HepG2 (cell line): ENCODE data around the gene ITGB6. TPM values are rescaled to one million over a fixed set of nuclear protein-coding genes. Genes with fewer than 3 reads are reported as not detected.

ENCODE experiments used
- ATAC-seq: fragments of 200-7000 bp; cut with Tn5 transposase; 3 replicates; pipeline ENCODE4 v1.9.1; 2020; ENCODE audit warnings: mild to moderate bottlenecking, moderate library complexity
- BruUV-seq: library from RNA; stranded (reverse); fragments of 400-500 nt; replicated peaks from 2 replicates; lab custom pipeline; 2021; lab: Mats Ljungman, UMichigan
- CTCF ChIA-PET: fragments of 300-600 bp; formaldehyde crosslinking; extraction: SDS; loops from one replicate; lab custom pipeline; 2021; ENCODE audit warnings: low total read pairs, inconsistent platforms, low intra/inter-chr PET ratio; lab: Yijun Ruan, JAX
- POLR2A ChIA-PET: fragments of 350-600 bp; sonication (Branson Sonifier 250); formaldehyde crosslinking; loops from one replicate; lab custom pipeline; 2020; ENCODE audit warnings: antibody characterized with exemption, inconsistent platforms; lab: Yijun Ruan, JAX
- DNase-seq: peaks from one replicate; pipeline ENCODE4 v3.0.0-alpha.2; 2015; ENCODE audit warnings: low spot score
- FAIRE-seq: peaks from 3 replicates; lab custom pipeline; 2011; peaks lifted over from hg19 to GRCh38; lab: Jason Lieb, UNC
- H2AFZ ChIP-seq: one replicate; pipeline ENCODE4 v1.6.1; 2011; ENCODE audit warnings: low read length, inconsistent platforms
- H3K27ac ChIP-seq: fragments of 300-600 bp; 3 replicates; pipeline ENCODE4 v1.8.0; 2011; ENCODE audit warnings: mixed run types, mild to moderate bottlenecking, mixed read lengths, low read length, inconsistent platforms; ENCODE audit not compliant: insufficient read depth; ENCODE audit errors: extremely low read length
- H3K27me3 ChIP-seq, 2 experiments: fragments of 200-600 bp in 1 of 2; 2 replicates in 1 of 2; 3 replicates in 1 of 2; pipeline versions ENCODE4 v1.6.0 to v1.8.0; 2011; ENCODE audit warnings: low read length in 2 of 2, mild to moderate bottlenecking in 2 of 2, moderate library complexity in 2 of 2, inconsistent platforms in 1 of 2; ENCODE audit not compliant: insufficient read depth in 2 of 2, control insufficient read depth in 1 of 2
- H3K36me3 ChIP-seq, 2 experiments: fragments of 200-600 bp in 1 of 2; replicated peaks in 1 of 2; 2 replicates in 1 of 2; 3 replicates in 1 of 2; pipeline versions ENCODE4 v1.5.1 to v1.8.0; 2011; ENCODE audit warnings: low read length in 2 of 2, inconsistent platforms in 1 of 2; ENCODE audit not compliant: insufficient read depth in 2 of 2, control insufficient read depth in 1 of 2
- H3K4me1 ChIP-seq: 2 replicates; pipeline ENCODE4 v1.5.1; 2012; ENCODE audit warnings: low read length, inconsistent platforms; ENCODE audit not compliant: insufficient read depth
- H3K4me2 ChIP-seq: 2 replicates; pipeline ENCODE4 v1.6.0; 2011; ENCODE audit warnings: low read depth, low read length, inconsistent platforms
- H3K4me3 ChIP-seq, 3 experiments: fragments of 200-600 bp in 1 of 3; sonication (generic), shearing (Covaris generic) in 1 of 3; replicated peaks in 1 of 3; 2 replicates each; pipeline ENCODE4 v1.5.1; 2011 to 2016; ENCODE audit warnings: low read length in 3 of 3, inconsistent platforms in 2 of 3, low read depth in 2 of 3, mild to moderate bottlenecking in 2 of 3, control low read depth in 1 of 3, mixed read lengths in 1 of 3; ENCODE audit not compliant: insufficient read depth in 1 of 3
- H3K79me2 ChIP-seq: one replicate; pipeline ENCODE4 v1.6.1; 2011; ENCODE audit warnings: low read length, inconsistent platforms; ENCODE audit not compliant: insufficient read depth
- H3K9ac ChIP-seq: 2 replicates; pipeline ENCODE4 v1.6.0; 2011; ENCODE audit warnings: mild to moderate bottlenecking, low read depth, low read length, inconsistent platforms; ENCODE audit not compliant: insufficient read depth
- H3K9me3 ChIP-seq: 2 replicates; pipeline ENCODE4 v1.5.1; 2012; ENCODE audit warnings: mild to moderate bottlenecking, low read length
- H4K20me1 ChIP-seq: 2 replicates; pipeline ENCODE4 v1.6.0; 2011; ENCODE audit warnings: inconsistent platforms, mild to moderate bottlenecking, low read length, moderate library complexity; ENCODE audit not compliant: insufficient read depth
- EZH2 ChIP-seq: conservative IDR thresholded peaks from 2 replicates; pipeline ENCODE4 v1.6.1; 2012; ENCODE audit warnings: mild to moderate bottlenecking, low read depth, low read length, moderate library complexity
- HOMEZ ChIP-seq: IDR thresholded peaks from 2 replicates; pipeline ENCODE4 v1.6.1; 2016; ENCODE audit warnings: low read depth
- IKZF1 ChIP-seq: fragments of 450-650 bp; IDR thresholded peaks from 2 replicates; pipeline ENCODE4 v1.7.1; 2016
- JARID2 ChIP-seq: sonication (generic); formaldehyde crosslinking; IDR thresholded peaks from 2 replicates; pipeline ENCODE4 v1.8.1; 2023; ENCODE audit warnings: missing genetic modification reagents, inconsistent platforms; ENCODE audit not compliant: insufficient replicate concordance
- KAT8 ChIP-seq: IDR thresholded peaks from 2 replicates; pipeline ENCODE4 v1.6.1; 2016; ENCODE audit warnings: missing genetic modification reagents, missing compliant biosample characterization
- MEF2D ChIP-seq: sonication (generic); formaldehyde crosslinking; IDR thresholded peaks from 2 replicates; pipeline ENCODE4 v1.5.1; 2020; ENCODE audit warnings: mild to moderate bottlenecking, missing genetic modification reagents
- MNT ChIP-seq: fragments of 450-650 bp; IDR thresholded peaks from 2 replicates; pipeline ENCODE4 v1.6.1; 2016
- NCOA1 ChIP-seq: sonication (generic); formaldehyde crosslinking; IDR thresholded peaks from 2 replicates; pipeline ENCODE4 v1.9.0; 2021; ENCODE audit warnings: missing genetic modification reagents
- TARDBP ChIP-seq: sonication (generic); formaldehyde crosslinking; IDR thresholded peaks from 2 replicates; pipeline ENCODE4 v1.8.0; 2022; ENCODE audit warnings: mild to moderate bottlenecking, missing genetic modification reagents
- TSC22D2 ChIP-seq: sonication (generic); formaldehyde crosslinking; IDR thresholded peaks from 2 replicates; pipeline ENCODE4 v1.5.1; 2020; ENCODE audit warnings: missing genetic modification reagents, mild to moderate bottlenecking, borderline replicate concordance
- U2AF2 ChIP-seq: fragments of 200-400 bp; formaldehyde crosslinking; IDR thresholded peaks from 2 replicates; pipeline ENCODE4 v1.6.1; 2017; ENCODE audit warnings: low read depth, mild to moderate bottlenecking, low read length
- ZMYM3 ChIP-seq: sonication (generic); formaldehyde crosslinking; IDR thresholded peaks from 2 replicates; pipeline ENCODE4 v1.5.1; 2020; ENCODE audit warnings: mild to moderate bottlenecking, missing genetic modification reagents
- WGBS: methylation state at CpG from one replicate; pipeline ENCODE4 v1.1.6; 2017; ENCODE audit warnings: low lambda C conversion rate; 5-methylcytosine and 5-hydroxymethylcytosine counted together
- in situ Hi-C: cut with HindIII; loops from 2 replicates; pipeline ENCODE4 v1.10.0; 2017; ENCODE audit warnings: low pct_unique_long_range_greater_than_20kb; ENCODE audit not compliant: extremely low pct_ligation_motif_present
- intact Hi-C: fragments of 100-400 bp; cut with micrococcal nuclease; formaldehyde crosslinking; loops from one replicate; pipeline ENCODE4 v1.10.0; 2022; ENCODE audit not compliant: unreplicated experiment
- polyA plus RNA-seq, 8 experiments: library from polyadenylated mRNA; depleted of rRNA in 3 of 8; stranded (reverse) in 7 of 8; unstranded in 1 of 8; fragments of >200 nt; fragmentation: Illumina TruSeq in 4 of 8; extraction: Trizol in 4 of 8; gene quantifications; 2 replicates each; pipeline versions ENCODE4 v1.2.1 to v1.2.3, GENCODE V29; 2011 to 2016; ENCODE audit warnings: low read depth in 4 of 8, missing spikeins in 1 of 8, mixed read lengths in 1 of 8; ENCODE audit not compliant: insufficient read depth in 1 of 8
- total RNA-seq, 5 experiments: library from RNA; depleted of rRNA; stranded (reverse); fragments of >200 nt; fragmentation: Illumina TruSeq; extraction: Trizol; gene quantifications; 2 replicates each; pipeline ENCODE4 v1.2.3, GENCODE V29; 2016; ENCODE audit warnings: low read depth in 1 of 5
- TF ChIP-seq, protein P1 (sequence below): sonication (generic); formaldehyde crosslinking; IDR thresholded peaks from 2 replicates; pipeline ENCODE4 v1.4.0; 2020; ENCODE audit warnings: missing genetic modification reagents, borderline replicate concordance

The ITGB6 gene
- total and polyA plus RNA-seq, 2 of the 13 experiments (the other 11 are each of a cell fraction or from before 2014, with no cell fraction given): not detected

GRCh38 chr2:160062292-160063005 lies 137.6 kb downstream of the ITGB6 start, which contains the start of gene PLA2R1:
TSS of gene PLA2R1 (minus strand) at chr2:160062615. CDS start at chr2:160062403, 212 bp downstream.
- 24% methylated on average over 12 of the region's 52 CpGs for WGBS
- H3K9ac ChIP-seq: no peak within 1 kb of the TSS
- peak within 1 kb of the TSS in 1 of 3 experiments; percentile 36; a peak in 1 of 6 replicates for H3K4me3 ChIP-seq
- no peak within 1 kb of the TSS for H2AFZ ChIP-seq
- H3K4me1 ChIP-seq: peaks cover 7% of the 10 kb centered on the region; the same call in 1 of the 2 replicates
- FAIRE-seq (no peak), ATAC-seq (peak; percentile 49), DNase-seq (no peak)
- ChIA-PET POLR2A (no interaction called here), CTCF (no interaction called here)
- intact Hi-C loops (no loop called here), in situ Hi-C loops (no loop called here)
- no peaks in the 10 kb centered on the region for H3K79me2 ChIP-seq
- TF ChIP-seq EZH2: peak; percentile 67; the same call in 1 of the 2 replicates
- TF ChIP-seq TSC22D2: no peak
- TF ChIP-seq, protein P1, sequence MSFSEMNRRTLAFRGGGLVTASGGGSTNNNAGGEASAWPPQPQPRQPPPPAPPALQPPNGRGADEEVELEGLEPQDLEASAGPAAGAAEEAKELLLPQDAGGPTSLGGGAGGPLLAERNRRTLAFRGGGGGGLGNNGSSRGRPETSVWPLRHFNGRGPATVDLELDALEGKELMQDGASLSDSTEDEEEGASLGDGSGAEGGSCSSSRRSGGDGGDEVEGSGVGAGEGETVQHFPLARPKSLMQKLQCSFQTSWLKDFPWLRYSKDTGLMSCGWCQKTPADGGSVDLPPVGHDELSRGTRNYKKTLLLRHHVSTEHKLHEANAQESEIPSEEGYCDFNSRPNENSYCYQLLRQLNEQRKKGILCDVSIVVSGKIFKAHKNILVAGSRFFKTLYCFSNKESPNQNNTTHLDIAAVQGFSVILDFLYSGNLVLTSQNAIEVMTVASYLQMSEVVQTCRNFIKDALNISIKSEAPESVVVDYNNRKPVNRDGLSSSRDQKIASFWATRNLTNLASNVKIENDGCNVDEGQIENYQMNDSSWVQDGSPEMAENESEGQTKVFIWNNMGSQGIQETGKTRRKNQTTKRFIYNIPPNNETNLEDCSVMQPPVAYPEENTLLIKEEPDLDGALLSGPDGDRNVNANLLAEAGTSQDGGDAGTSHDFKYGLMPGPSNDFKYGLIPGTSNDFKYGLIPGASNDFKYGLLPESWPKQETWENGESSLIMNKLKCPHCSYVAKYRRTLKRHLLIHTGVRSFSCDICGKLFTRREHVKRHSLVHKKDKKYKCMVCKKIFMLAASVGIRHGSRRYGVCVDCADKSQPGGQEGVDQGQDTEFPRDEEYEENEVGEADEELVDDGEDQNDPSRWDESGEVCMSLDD: no peak
- peaks cover 3 to 31% of the 10 kb centered on the region in 2 experiments; a peak in 3 of 5 replicates for H3K27me3 ChIP-seq
- H3K4me2 ChIP-seq: peak within 1 kb of the TSS; percentile 39
- no TSS peak for BruUV-seq
- H3K36me3 ChIP-seq: no peaks in the 10 kb centered on the region
- no peaks in the 10 kb centered on the region for H3K9me3 ChIP-seq
- H3K27ac ChIP-seq: no peak within 1 kb of the TSS
- H4K20me1 ChIP-seq: no peaks in the 10 kb centered on the region

DNA sequence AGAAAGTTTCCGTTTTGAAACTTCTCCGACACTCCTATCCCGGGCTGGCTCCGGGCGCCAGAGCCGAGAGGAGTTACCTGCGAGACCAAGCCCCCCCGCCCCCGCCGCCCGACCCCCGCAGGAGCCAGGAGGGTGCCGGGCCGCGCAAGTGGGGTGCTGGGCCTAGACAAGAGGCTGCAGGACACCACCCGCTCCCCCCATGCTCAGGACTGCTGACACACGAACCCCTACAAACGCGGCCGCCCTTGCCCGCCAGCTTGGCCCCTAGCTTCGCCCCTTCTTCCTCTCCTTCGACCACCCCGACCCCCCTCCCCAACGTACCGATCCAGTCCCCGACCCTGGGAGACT lies 138.2 kb downstream of the ITGB6 start:
- Histone ChIP-seq H3K27me3 (peaks cover 3 to 31% of the 10 kb centered on the region in 2 experiments; a peak in 3 of 5 replicates), H3K4me2 (peak overlapping the region; percentile 39; the same call in 1 of the 2 replicates), H3K4me3 (peak overlapping the region in 1 of 3 experiments; percentile 36; a peak in 1 of 6 replicates), H3K79me2 (no peaks in the 10 kb centered on the region), H3K27ac (no peak overlapping the region), H3K4me1 (peaks cover 11% of the 10 kb centered on the region; the same call in 1 of the 2 replicates), H2AFZ (no peak overlapping the region), H4K20me1 (no peaks in the 10 kb centered on the region), H3K36me3 (no peaks in the 10 kb centered on the region), H3K9ac (no peak overlapping the region), H3K9me3 (no peaks in the 10 kb centered on the region)
- POLR2A ChIA-PET: no interaction called here
- no peak for DNase-seq
- FAIRE-seq: no peak
- intact Hi-C loops: no loop called here
- no peak for TF ChIP-seq KAT8
- no peak for TF ChIP-seq IKZF1
- no peak for TF ChIP-seq ZMYM3 (CRISPR knock-in tag)
- no peak for TF ChIP-seq NCOA1 (CRISPR knock-in tag)
- no peak for TF ChIP-seq HOMEZ (CRISPR knock-in tag)
- TF ChIP-seq MNT: no peak
- no peak for TF ChIP-seq MEF2D (CRISPR knock-in tag)
- no peak for TF ChIP-seq TARDBP (CRISPR knock-in tag)
- no peak for TF ChIP-seq U2AF2
- no peak for TF ChIP-seq JARID2
- 43% methylated on average over 16 of the region's 27 CpGs for WGBS
- in situ Hi-C loops: no loop called here
- BruUV-seq: no TSS peak
- CTCF ChIA-PET: no interaction called here
- ATAC-seq: no peak
